Progenitor cell of endocrine pancreas (in vitro differentiated cells): ENCODE results near the gene FAM76A. TPM values are rescaled to one million over a fixed set of nuclear protein-coding genes. Genes with fewer than 3 reads are reported as not detected.

Experiments used
- DNase-seq: peaks from one replicate; pipeline ENCODE4 v3.0.0; 2021; ENCODE audit warnings: low spot score; ENCODE audit not compliant: unreplicated experiment
- H3K27ac Mint-ChIP-seq: 2 replicates; pipeline ENCODE4 v1.8.0; 2021; ENCODE audit warnings: mild to moderate bottlenecking, moderate library complexity, mixed read lengths
- H3K27me3 Mint-ChIP-seq: 2 replicates; pipeline ENCODE4 v1.8.0; 2021; ENCODE audit warnings: mixed read lengths
- H3K36me3 Mint-ChIP-seq: 2 replicates; pipeline ENCODE4 v1.8.0; 2022; ENCODE audit warnings: mixed read lengths; ENCODE audit not compliant: insufficient read depth
- H3K4me1 Mint-ChIP-seq: 2 replicates; pipeline ENCODE4 v1.8.0; 2021; ENCODE audit warnings: low read depth, mixed read lengths
- H3K4me3 Mint-ChIP-seq: 2 replicates; pipeline ENCODE4 v1.8.0; 2021; ENCODE audit warnings: low read depth, mild to moderate bottlenecking, moderate library complexity, mixed read lengths
- H3K9me3 Mint-ChIP-seq: 2 replicates; pipeline ENCODE4 v1.8.0; 2021; ENCODE audit warnings: low read depth, mixed read lengths
- total RNA-seq: library from RNA; stranded (reverse); gene quantifications from 2 replicates; pipeline ENCODE4 v1.2.1, GENCODE V29; 2021
- TF ChIP-seq, protein P1 (sequence below): fragments of 200-600 bp; sonication (generic); IDR thresholded peaks from one replicate; pipeline ENCODE4 v1.5.0; 2021; ENCODE audit warnings: antibody characterized with exemption, mild to moderate bottlenecking; ENCODE audit not compliant: unreplicated experiment

FAM76A gene
- total RNA-seq, 1 donor from 2014 or later: 14.7 TPM

DNA sequence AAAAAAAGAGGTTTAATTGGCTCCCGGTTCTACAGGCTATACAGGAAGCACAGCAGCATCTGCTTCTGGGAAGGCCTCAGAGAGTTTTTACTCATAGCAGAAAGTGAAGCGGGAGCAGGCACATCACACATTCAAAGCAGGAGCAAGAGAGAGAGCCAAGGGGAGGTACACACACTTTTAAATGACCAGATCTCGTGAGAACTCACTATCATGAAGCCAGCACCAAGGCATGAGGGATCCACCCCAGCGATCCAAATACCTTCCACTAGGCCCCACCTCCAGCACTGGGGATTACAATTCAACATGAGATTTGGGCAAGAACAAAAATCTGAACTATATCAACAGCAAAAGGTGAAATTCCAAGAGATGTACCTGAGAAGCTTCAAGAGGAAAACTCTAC, 20.8 kb upstream of the FAM76A start:
- no peak for DNase-seq
- Mint-ChIP-seq H3K4me1 (no peaks in the 10 kb centered on the region), H3K9me3 (peaks cover 11% of the 10 kb centered on the region), H3K36me3 (peaks cover 1% of the 10 kb centered on the region), H3K27ac (no peak overlapping the region), H3K27me3 (no peaks in the 10 kb centered on the region), H3K4me3 (no peak overlapping the region)
- TF ChIP-seq, protein P1, sequence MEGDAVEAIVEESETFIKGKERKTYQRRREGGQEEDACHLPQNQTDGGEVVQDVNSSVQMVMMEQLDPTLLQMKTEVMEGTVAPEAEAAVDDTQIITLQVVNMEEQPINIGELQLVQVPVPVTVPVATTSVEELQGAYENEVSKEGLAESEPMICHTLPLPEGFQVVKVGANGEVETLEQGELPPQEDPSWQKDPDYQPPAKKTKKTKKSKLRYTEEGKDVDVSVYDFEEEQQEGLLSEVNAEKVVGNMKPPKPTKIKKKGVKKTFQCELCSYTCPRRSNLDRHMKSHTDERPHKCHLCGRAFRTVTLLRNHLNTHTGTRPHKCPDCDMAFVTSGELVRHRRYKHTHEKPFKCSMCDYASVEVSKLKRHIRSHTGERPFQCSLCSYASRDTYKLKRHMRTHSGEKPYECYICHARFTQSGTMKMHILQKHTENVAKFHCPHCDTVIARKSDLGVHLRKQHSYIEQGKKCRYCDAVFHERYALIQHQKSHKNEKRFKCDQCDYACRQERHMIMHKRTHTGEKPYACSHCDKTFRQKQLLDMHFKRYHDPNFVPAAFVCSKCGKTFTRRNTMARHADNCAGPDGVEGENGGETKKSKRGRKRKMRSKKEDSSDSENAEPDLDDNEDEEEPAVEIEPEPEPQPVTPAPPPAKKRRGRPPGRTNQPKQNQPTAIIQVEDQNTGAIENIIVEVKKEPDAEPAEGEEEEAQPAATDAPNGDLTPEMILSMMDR: no peak

GRCh38 chr1:27705545-27705944, 20.2 kb upstream of the FAM76A start:
- no peaks in the 10 kb centered on the region for H3K4me1 Mint-ChIP-seq
- H3K9me3 Mint-ChIP-seq: peaks cover 11% of the 10 kb centered on the region
- TF ChIP-seq, protein P1: no peak
- H3K27ac Mint-ChIP-seq: no peak overlapping the region
- H3K27me3 Mint-ChIP-seq: no peaks in the 10 kb centered on the region
- peaks cover 1% of the 10 kb centered on the region for H3K36me3 Mint-ChIP-seq
- no peak overlapping the region for H3K4me3 Mint-ChIP-seq
- no peak for DNase-seq

GRCh38 chr1:27710574-27710973, 15.2 kb upstream of the FAM76A start:
- peaks cover 16% of the 10 kb centered on the region for H3K4me1 Mint-ChIP-seq

GRCh38 chr1:27713139-27713725, 12.5 kb upstream of the FAM76A start:
- Mint-ChIP-seq H3K27me3 (no peaks in the 10 kb centered on the region), H3K9me3 (peaks cover 16% of the 10 kb centered on the region), H3K27ac (peak overlapping the region; percentile 2), H3K4me3 (no peak overlapping the region), H3K4me1 (peaks cover 21% of the 10 kb centered on the region), H3K36me3 (peaks cover 3% of the 10 kb centered on the region)
- TF ChIP-seq, protein P1: no peak
- no peak for DNase-seq

More at GRCh38 chr1:27710574-27710973, 15.2 kb upstream of the FAM76A start:
- TF ChIP-seq, protein P1: no peak
- no peak for DNase-seq
- H3K27me3 Mint-ChIP-seq: no peaks in the 10 kb centered on the region
- H3K27ac Mint-ChIP-seq: no peak overlapping the region
- peaks cover 3% of the 10 kb centered on the region for H3K9me3 Mint-ChIP-seq
- H3K4me3 Mint-ChIP-seq: no peak overlapping the region
- no peaks in the 10 kb centered on the region for H3K36me3 Mint-ChIP-seq

- Mint-ChIP-seq H3K36me3 (peaks cover 3% of the 10 kb centered on the region), H3K27me3 (no peaks in the 10 kb centered on the region), H3K4me1 (peaks cover 21% of the 10 kb centered on the region), H3K4me3 (no peak overlapping the region), H3K27ac (peak overlapping the region; percentile 2), H3K9me3 (peaks cover 13% of the 10 kb centered on the region)
- TF ChIP-seq, protein P1: no peak
- DNase-seq: no peak
Measured at GRCh38 chr1:27713869-27714513, 11.8 kb upstream of the FAM76A start.
